ENCODE results near the gene HPSE2. TPM values are rescaled to one million over a fixed set of nuclear protein-coding genes. Genes with fewer than 3 reads are reported as not detected.
A peak's percentile ranks its signal among the peaks of the same experiment; 100 is the strongest.
"Not testable (repeated sequence)": the region's sequence is repeated elsewhere in the genome, so short reads cannot be mapped to it uniquely, and the experiment has no call there.

Gene HPSE2
- total RNA-seq, 4 donors from 2014 or later: not detected

- intact Hi-C loops (cut with DNase I): no loop called here
- no peak for DNase-seq
- H3K4me3 ChIP-seq (replicated peaks in 1 of 3): no peak overlapping the region
- WGBS, 2 donors: 45 to 50% methylated on average over 2 of the region's 2 CpGs
- H3K27ac ChIP-seq: no peak overlapping the region
- no peaks in the 10 kb centered on the region for H3K27me3 ChIP-seq
- H3K9me3 ChIP-seq: no peaks in the 10 kb centered on the region
- no peaks in the 10 kb centered on the region for H3K36me3 ChIP-seq
- H3K4me1 ChIP-seq: no peaks in the 10 kb centered on the region
- no peak for TF ChIP-seq CTCF (IDR thresholded peaks at IDR 0.05)
- no peak for TF ChIP-seq POLR2A (IDR thresholded peaks at IDR 0.05)
Observed at GRCh38 chr10:99248824-99249223, 13.2 kb upstream of the HPSE2 start.

- intact Hi-C loops (cut with DNase I): loop anchor here (2.0 kb wide), 1 partner anchor 779 kb away; no protein-coding TSS in a partner anchor
- H3K27ac ChIP-seq; DNase-seq; H3K27me3 ChIP-seq; H3K36me3 ChIP-seq; H3K4me1 ChIP-seq; H3K4me3 ChIP-seq (replicated peaks in 1 of 3); H3K9me3 ChIP-seq: not testable (repeated sequence)
Observed at GRCh38 chr10:99247893-99248292, 12.2 kb upstream of the HPSE2 start.

GRCh38 chr10:99236627-99237309 is 1.1 kb upstream of the HPSE2 start:
- no peak overlapping the region for H3K4me3 ChIP-seq (replicated peaks in 1 of 3)

GRCh38 chr10:99234791-99235657 is 628 bp downstream of the HPSE2 start:
- intact Hi-C loops (cut with DNase I): no loop called here
- H3K36me3 ChIP-seq: no peaks in the 10 kb centered on the region
- H3K4me1 ChIP-seq: peaks cover 19 to 30% of the 10 kb centered on the region in 2 donors
- DNase-seq: no peak
- H3K27me3 ChIP-seq: peaks cover 44% of the 10 kb centered on the region
- WGBS, 2 donors: 6% methylated on average over 17 of the region's 17 CpGs
- H3K27ac ChIP-seq: no peak overlapping the region
- no peaks in the 10 kb centered on the region for H3K9me3 ChIP-seq
- H3K4me3 ChIP-seq (replicated peaks in 1 of 3): no peak overlapping the region
- TF ChIP-seq CTCF (IDR thresholded peaks at IDR 0.05) (no peak), POLR2A (IDR thresholded peaks at IDR 0.05) (no peak)

More at GRCh38 chr10:99236627-99237309, 1.1 kb upstream of the HPSE2 start:
- Histone ChIP-seq H3K27ac (no peak overlapping the region), H3K27me3 (peaks cover 35% of the 10 kb centered on the region), H3K4me1 (peaks cover 19 to 30% of the 10 kb centered on the region in 2 donors), H3K36me3 (no peaks in the 10 kb centered on the region), H3K9me3 (no peaks in the 10 kb centered on the region)
- WGBS, 2 donors: 17 to 23% methylated on average over 23 of the region's 25 CpGs
- TF ChIP-seq POLR2A (IDR thresholded peaks at IDR 0.05): no peak
- TF ChIP-seq CTCF (IDR thresholded peaks at IDR 0.05): no peak
- intact Hi-C loops (cut with DNase I): no loop called here
- DNase-seq: no peak

GRCh38 chr10:99234041-99234790 is 1.4 kb downstream of the HPSE2 start:
- no peaks in the 10 kb centered on the region for H3K36me3 ChIP-seq
- H3K27ac ChIP-seq: no peak overlapping the region
- WGBS, 2 donors: 2 to 3% methylated on average over 39 to 49 of the region's 49 CpGs
- TF ChIP-seq POLR2A (IDR thresholded peaks at IDR 0.05): no peak
- H3K9me3 ChIP-seq: no peaks in the 10 kb centered on the region
- peak; percentile 36 to 39 for DNase-seq
- H3K4me1 ChIP-seq: peaks cover 19 to 30% of the 10 kb centered on the region in 2 donors
- H3K27me3 ChIP-seq: peaks cover 44% of the 10 kb centered on the region
- intact Hi-C loops (cut with DNase I): no loop called here
- peak overlapping the region in 1 of 3 donors; percentile 17 for H3K4me3 ChIP-seq (replicated peaks in 1 of 3)
